Measurements from ENCODE around the gene PLCD3.

The PLCD3 gene

GRCh38 chr17:45081047-45081703, 51.1 kb downstream of the PLCD3 start:
- no peak overlapping the region for H3K9ac ChIP-seq (ENCODE audit: low read depth in 1 of 2, low read length in 2 of 2)
- H3K36me3 ChIP-seq (ENCODE audit: control insufficient read depth in 2 of 2, insufficient read depth in 2 of 2, low read length in 2 of 2) = peaks cover 25 to 28% of the 10 kb centered on the region in 2 donors
- H3K4me3 ChIP-seq (ENCODE audit: low read length in 2 of 2) = no peak overlapping the region
- no peaks in the 10 kb centered on the region for H3K27me3 ChIP-seq (ENCODE audit: control insufficient read depth in 2 of 2, insufficient read depth in 2 of 2, low read length in 2 of 2)
- H3K27ac ChIP-seq (ENCODE audit: low read depth in 2 of 2, low read length in 2 of 2) = no peak overlapping the region
- peaks cover 0 to 2% of the 10 kb centered on the region in 2 donors for H3K4me1 ChIP-seq (ENCODE audit: control insufficient read depth in 2 of 2, insufficient read depth in 2 of 2, low read length in 2 of 2)
- no peaks in the 10 kb centered on the region for H3K9me3 ChIP-seq (ENCODE audit: control insufficient read depth in 2 of 2, low read length in 2 of 2)

DNA sequence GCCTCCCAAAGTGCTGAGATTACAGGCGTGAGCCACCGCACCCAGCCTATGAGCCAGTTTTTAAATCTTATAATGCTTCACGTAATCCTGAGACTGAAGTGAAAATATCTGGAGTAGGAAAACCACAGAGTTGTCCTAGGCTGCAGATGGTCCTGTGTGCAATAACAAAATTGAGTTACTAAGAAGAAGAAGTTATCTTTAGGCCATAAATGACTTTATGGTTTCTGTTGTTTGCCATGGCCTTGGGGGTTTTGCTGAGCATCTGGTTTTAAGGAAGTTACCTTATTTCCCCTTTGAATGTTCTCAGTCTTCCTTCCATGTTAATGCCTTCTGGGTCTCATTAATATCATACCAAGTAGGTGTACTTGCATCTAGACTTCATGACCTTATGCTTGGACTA, 54.7 kb downstream of the PLCD3 start:
- peaks cover 13 to 19% of the 10 kb centered on the region in 2 donors for H3K36me3 ChIP-seq (ENCODE audit: control insufficient read depth in 2 of 2, insufficient read depth in 2 of 2, low read length in 2 of 2)
- H3K27me3 ChIP-seq (ENCODE audit: control insufficient read depth in 2 of 2, insufficient read depth in 2 of 2, low read length in 2 of 2) = no peaks in the 10 kb centered on the region
- peak overlapping the region in 1 of 2 donors; percentile 9 for H3K27ac ChIP-seq (ENCODE audit: low read depth in 2 of 2, low read length in 2 of 2)
- H3K4me3 ChIP-seq (ENCODE audit: low read length in 2 of 2) = no peak overlapping the region
- no peaks in the 10 kb centered on the region for H3K9me3 ChIP-seq (ENCODE audit: control insufficient read depth in 2 of 2, low read length in 2 of 2)
- H3K4me1 ChIP-seq (ENCODE audit: control insufficient read depth in 2 of 2, insufficient read depth in 2 of 2, low read length in 2 of 2) = peaks cover 0 to 2% of the 10 kb centered on the region in 2 donors
- no peak overlapping the region for H3K9ac ChIP-seq (ENCODE audit: low read depth in 1 of 2, low read length in 2 of 2)

- H3K4me1 ChIP-seq (ENCODE audit: control insufficient read depth in 2 of 2, insufficient read depth in 2 of 2, low read length in 2 of 2) = peaks cover 0 to 2% of the 10 kb centered on the region in 2 donors
- no peak overlapping the region for H3K4me3 ChIP-seq (ENCODE audit: low read length in 2 of 2)
- no peaks in the 10 kb centered on the region for H3K27me3 ChIP-seq (ENCODE audit: control insufficient read depth in 2 of 2, insufficient read depth in 2 of 2, low read length in 2 of 2)
- H3K9ac ChIP-seq (ENCODE audit: low read depth in 1 of 2, low read length in 2 of 2) = no peak overlapping the region
- peaks cover 4 to 10% of the 10 kb centered on the region in 2 donors for H3K36me3 ChIP-seq (ENCODE audit: control insufficient read depth in 2 of 2, insufficient read depth in 2 of 2, low read length in 2 of 2)
- H3K9me3 ChIP-seq (ENCODE audit: control insufficient read depth in 2 of 2, low read length in 2 of 2) = no peaks in the 10 kb centered on the region
- peak overlapping the region; percentile 40 to 67 for H3K27ac ChIP-seq (ENCODE audit: low read depth in 2 of 2, low read length in 2 of 2)
These were observed 58.8 kb downstream of the PLCD3 start for GRCh38 chr17:45073414-45074070.

GRCh38 chr17:45070809-45071208, 61.5 kb downstream of the PLCD3 start:
- H3K9ac ChIP-seq (ENCODE audit: low read depth in 1 of 2, low read length in 2 of 2) = no peak overlapping the region
- peaks cover 4 to 9% of the 10 kb centered on the region in 2 donors for H3K36me3 ChIP-seq (ENCODE audit: control insufficient read depth in 2 of 2, insufficient read depth in 2 of 2, low read length in 2 of 2)
- H3K4me3 ChIP-seq (ENCODE audit: low read length in 2 of 2) = no peak overlapping the region
- H3K27ac ChIP-seq (ENCODE audit: low read depth in 2 of 2, low read length in 2 of 2) = no peak overlapping the region
- H3K9me3 ChIP-seq (ENCODE audit: control insufficient read depth in 2 of 2, low read length in 2 of 2) = no peaks in the 10 kb centered on the region
- H3K4me1 ChIP-seq (ENCODE audit: control insufficient read depth in 2 of 2, insufficient read depth in 2 of 2, low read length in 2 of 2) = peaks cover 0 to 6% of the 10 kb centered on the region in 2 donors
- H3K27me3 ChIP-seq (ENCODE audit: control insufficient read depth in 2 of 2, insufficient read depth in 2 of 2, low read length in 2 of 2) = no peaks in the 10 kb centered on the region

GRCh38 chr17:45070001-45070400, 62.3 kb downstream of the PLCD3 start:
- H3K9ac ChIP-seq (ENCODE audit: low read depth in 1 of 2, low read length in 2 of 2) = no peak overlapping the region
- no peak overlapping the region for H3K27ac ChIP-seq (ENCODE audit: low read depth in 2 of 2, low read length in 2 of 2)
- H3K4me3 ChIP-seq (ENCODE audit: low read length in 2 of 2) = no peak overlapping the region
- H3K9me3 ChIP-seq (ENCODE audit: control insufficient read depth in 2 of 2, low read length in 2 of 2) = no peaks in the 10 kb centered on the region
- no peaks in the 10 kb centered on the region for H3K27me3 ChIP-seq (ENCODE audit: control insufficient read depth in 2 of 2, insufficient read depth in 2 of 2, low read length in 2 of 2)
- H3K36me3 ChIP-seq (ENCODE audit: control insufficient read depth in 2 of 2, insufficient read depth in 2 of 2, low read length in 2 of 2) = peaks cover 4 to 8% of the 10 kb centered on the region in 2 donors
- H3K4me1 ChIP-seq (ENCODE audit: control insufficient read depth in 2 of 2, insufficient read depth in 2 of 2, low read length in 2 of 2) = peaks cover 0 to 7% of the 10 kb centered on the region in 2 donors

DNA sequence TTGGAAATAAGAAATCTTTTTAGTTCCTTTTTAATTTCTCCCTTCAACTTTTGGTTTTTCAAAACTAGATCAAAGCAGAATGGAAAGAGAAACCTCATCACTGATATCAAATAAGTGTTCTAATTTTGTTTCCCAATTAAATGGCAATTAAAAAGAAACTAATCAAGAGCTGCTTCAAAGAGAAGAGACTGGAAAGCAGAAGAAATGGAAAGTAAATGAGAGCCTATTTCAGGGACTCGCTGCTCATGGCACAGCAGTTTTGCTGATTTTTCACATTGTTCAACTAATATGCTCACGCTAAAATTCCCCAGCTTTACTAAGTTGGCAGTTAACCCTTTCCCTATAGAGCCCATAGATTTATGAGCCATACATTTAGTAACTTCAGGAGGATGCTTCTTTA, 64.7 kb downstream of the PLCD3 start:
- Histone ChIP-seq H3K4me1 (ENCODE audit: control insufficient read depth in 2 of 2, insufficient read depth in 2 of 2, low read length in 2 of 2) (peaks cover 14 to 19% of the 10 kb centered on the region in 2 donors), H3K9me3 (ENCODE audit: control insufficient read depth in 2 of 2, low read length in 2 of 2) (no peaks in the 10 kb centered on the region), H3K4me3 (ENCODE audit: low read length in 2 of 2) (no peak overlapping the region), H3K27ac (ENCODE audit: low read depth in 2 of 2, low read length in 2 of 2) (no peak overlapping the region), H3K27me3 (ENCODE audit: control insufficient read depth in 2 of 2, insufficient read depth in 2 of 2, low read length in 2 of 2) (no peaks in the 10 kb centered on the region), H3K36me3 (ENCODE audit: control insufficient read depth in 2 of 2, insufficient read depth in 2 of 2, low read length in 2 of 2) (peaks cover 4 to 8% of the 10 kb centered on the region in 2 donors), H3K9ac (ENCODE audit: low read depth in 1 of 2, low read length in 2 of 2) (no peak overlapping the region)

GRCh38 chr17:45063198-45063597, 69.1 kb downstream of the PLCD3 start:
- H3K9me3 ChIP-seq (ENCODE audit: control insufficient read depth in 2 of 2, low read length in 2 of 2) = no peaks in the 10 kb centered on the region
- peaks cover 35 to 37% of the 10 kb centered on the region in 2 donors for H3K4me1 ChIP-seq (ENCODE audit: control insufficient read depth in 2 of 2, insufficient read depth in 2 of 2, low read length in 2 of 2)
- no peak overlapping the region for H3K9ac ChIP-seq (ENCODE audit: low read depth in 1 of 2, low read length in 2 of 2)
- no peaks in the 10 kb centered on the region for H3K36me3 ChIP-seq (ENCODE audit: control insufficient read depth in 2 of 2, insufficient read depth in 2 of 2, low read length in 2 of 2)
- no peak overlapping the region for H3K4me3 ChIP-seq (ENCODE audit: low read length in 2 of 2)
- H3K27me3 ChIP-seq (ENCODE audit: control insufficient read depth in 2 of 2, insufficient read depth in 2 of 2, low read length in 2 of 2) = no peaks in the 10 kb centered on the region
- H3K27ac ChIP-seq (ENCODE audit: low read depth in 2 of 2, low read length in 2 of 2) = no peak overlapping the region

- Histone ChIP-seq H3K4me3 (ENCODE audit: low read length in 2 of 2) (peak overlapping the region; percentile 97 to 99), H3K27ac (ENCODE audit: low read depth in 2 of 2, low read length in 2 of 2) (peak overlapping the region; percentile 89), H3K36me3 (ENCODE audit: control insufficient read depth in 2 of 2, insufficient read depth in 2 of 2, low read length in 2 of 2) (no peaks in the 10 kb centered on the region), H3K4me1 (ENCODE audit: control insufficient read depth in 2 of 2, insufficient read depth in 2 of 2, low read length in 2 of 2) (peaks cover 33 to 35% of the 10 kb centered on the region in 2 donors), H3K9me3 (ENCODE audit: control insufficient read depth in 2 of 2, low read length in 2 of 2) (no peaks in the 10 kb centered on the region), H3K9ac (ENCODE audit: low read depth in 1 of 2, low read length in 2 of 2) (peak overlapping the region; percentile 79 to 96), H3K27me3 (ENCODE audit: control insufficient read depth in 2 of 2, insufficient read depth in 2 of 2, low read length in 2 of 2) (no peaks in the 10 kb centered on the region)
These were observed 70.6 kb downstream of the PLCD3 start for GRCh38 chr17:45061606-45062205.

DNA sequence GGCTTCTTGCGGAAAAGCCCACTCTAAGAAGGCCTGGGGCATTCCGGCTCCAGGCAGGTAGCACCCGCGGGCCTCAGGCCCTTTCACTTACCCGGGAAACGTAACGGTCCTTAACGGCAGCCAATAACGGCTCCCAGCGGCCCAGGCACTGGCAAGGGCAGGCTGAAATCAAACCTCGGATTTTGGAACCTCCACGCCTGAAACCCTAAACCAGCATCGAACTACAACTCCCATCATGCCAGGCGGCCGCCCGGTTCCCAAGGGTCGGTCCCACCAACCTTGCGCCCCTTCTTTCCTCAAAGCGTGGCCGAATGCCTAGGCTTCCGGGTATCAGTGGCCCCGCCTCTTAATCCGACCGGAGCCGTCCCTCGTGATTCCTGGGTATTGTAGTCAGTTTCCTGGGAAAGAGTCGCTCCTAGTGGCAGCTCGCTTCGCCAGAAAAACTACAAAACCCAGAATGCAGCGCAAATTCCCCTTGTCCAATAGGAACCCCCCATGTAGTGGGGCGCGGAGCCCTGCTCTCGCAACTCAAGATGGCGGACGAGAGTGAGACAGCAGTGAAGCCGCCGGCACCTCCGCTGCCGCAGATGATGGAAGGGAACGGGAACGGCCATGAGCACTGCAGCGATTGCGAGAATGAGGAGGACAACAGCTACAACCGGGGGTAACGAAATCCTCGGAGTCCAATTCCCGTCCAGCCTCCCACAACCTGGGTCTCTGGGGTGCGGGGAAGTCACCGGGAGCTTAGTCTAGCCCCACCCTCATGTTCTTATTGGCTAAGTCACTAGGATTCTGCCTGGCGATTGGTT, 71.3 kb downstream of the PLCD3 start, which contains the start of gene NMT1:
TSS of gene NMT1 (plus strand) at position 521 of the 809 bp plus-strand sequence. CDS start at position 534, 13 bp downstream.
- H3K4me1 ChIP-seq (ENCODE audit: control insufficient read depth in 2 of 2, insufficient read depth in 2 of 2, low read length in 2 of 2) = peaks cover 32 to 35% of the 10 kb centered on the region in 2 donors

More for the DNA sequence above, 71.3 kb downstream of the PLCD3 start, which contains the start of gene NMT1:
- H3K27ac ChIP-seq (ENCODE audit: low read depth in 2 of 2, low read length in 2 of 2) = peak within 1 kb of the TSS; percentile 89
- peak within 1 kb of the TSS; percentile 97 to 99 for H3K4me3 ChIP-seq (ENCODE audit: low read length in 2 of 2)
- H3K9ac ChIP-seq (ENCODE audit: low read depth in 1 of 2, low read length in 2 of 2) = peak within 1 kb of the TSS; percentile 85 to 96
- H3K27me3 ChIP-seq (ENCODE audit: control insufficient read depth in 2 of 2, insufficient read depth in 2 of 2, low read length in 2 of 2) = no peaks in the 10 kb centered on the region
- H3K9me3 ChIP-seq (ENCODE audit: control insufficient read depth in 2 of 2, low read length in 2 of 2) = no peaks in the 10 kb centered on the region
- H3K36me3 ChIP-seq (ENCODE audit: control insufficient read depth in 2 of 2, insufficient read depth in 2 of 2, low read length in 2 of 2) = no peaks in the 10 kb centered on the region

All from mucosa of rectum (tissue), 2 donors.